WTC11 (cell line): ENCODE results near the gene GLTPD2. TPM values are rescaled to one million over a fixed set of nuclear protein-coding genes. Genes with fewer than 3 reads are reported as not detected.

Source experiments
- ATAC-seq: fragments of 200-7000 bp; cut with Tn5 transposase; 2 replicates; pipeline ENCODE4 v1.10.0; 2021; ENCODE audit warnings: mild to moderate bottlenecking, moderate library complexity
- CTCF ChIA-PET: fragments of 300-600 bp; sonication (Branson Sonifier 250); formaldehyde crosslinking; loops from one replicate; lab custom pipeline; 2021; ENCODE audit warnings: antibody characterized with exemption; lab: Charles Lee
- POLR2A ChIA-PET: fragments of 350-600 bp; sonication (Branson Sonifier 250); formaldehyde crosslinking; loops from one replicate; lab custom pipeline; 2021; ENCODE audit warnings: antibody characterized with exemption; lab: Charles Lee
- DNase-seq: peaks from one replicate; pipeline ENCODE4 v3.0.0; 2021; ENCODE audit warnings: low spot score
- H3K27ac Mint-ChIP-seq: 2 replicates; pipeline ENCODE4 v1.8.0; 2021; ENCODE audit warnings: mixed read lengths
- H3K27me3 Mint-ChIP-seq: 2 replicates; pipeline ENCODE4 v1.8.0; 2021; ENCODE audit warnings: low read depth, mild to moderate bottlenecking, moderate library complexity, mixed read lengths
- H3K36me3 Mint-ChIP-seq: 2 replicates; pipeline ENCODE4 v1.8.0; 2021; ENCODE audit warnings: mixed read lengths
- H3K4me1 Mint-ChIP-seq: 2 replicates; pipeline ENCODE4 v1.8.0; 2022; ENCODE audit warnings: mixed read lengths
- H3K4me3 Mint-ChIP-seq: 2 replicates; pipeline ENCODE4 v1.8.0; 2021; ENCODE audit warnings: mild to moderate bottlenecking, moderate library complexity, mixed read lengths
- H3K9me3 Mint-ChIP-seq: 2 replicates; pipeline ENCODE4 v1.8.0; 2021; ENCODE audit warnings: mixed read lengths
- ARID4B ChIP-seq: sonication (generic); formaldehyde crosslinking; IDR thresholded peaks from 2 replicates; pipeline ENCODE4 v1.8.0; 2023; ENCODE audit warnings: missing genetic modification reagents, mild to moderate bottlenecking, borderline replicate concordance
- ATF1 ChIP-seq: sonication (generic); formaldehyde crosslinking; IDR thresholded peaks from 2 replicates; pipeline ENCODE4 v1.8.1; 2023; ENCODE audit warnings: mild to moderate bottlenecking, moderate library complexity, missing genetic modification reagents
- ATF6 ChIP-seq: sonication (generic); formaldehyde crosslinking; IDR thresholded peaks from 2 replicates; pipeline ENCODE4 v1.8.1; 2023; ENCODE audit warnings: mild to moderate bottlenecking, missing genetic modification reagents
- CREB1 ChIP-seq: sonication (generic); formaldehyde crosslinking; IDR thresholded peaks from 2 replicates; pipeline ENCODE4 v1.8.0; 2023; ENCODE audit warnings: mild to moderate bottlenecking, missing genetic modification reagents
- CREM ChIP-seq: sonication (generic); formaldehyde crosslinking; IDR thresholded peaks from 2 replicates; pipeline ENCODE4 v1.8.1; 2022; ENCODE audit warnings: mild to moderate bottlenecking, missing genetic modification reagents, moderate library complexity
- CTCF ChIP-seq: fragments of 200-600 bp; IDR thresholded peaks from 2 replicates; pipeline ENCODE4 v1.8.0; 2022; ENCODE audit warnings: antibody characterized with exemption
- ESRRA ChIP-seq: sonication (generic); formaldehyde crosslinking; IDR thresholded peaks from 2 replicates; pipeline ENCODE4 v1.8.1; 2022; ENCODE audit warnings: mild to moderate bottlenecking, missing genetic modification reagents, borderline replicate concordance
- FOXK1 ChIP-seq: sonication (generic); formaldehyde crosslinking; IDR thresholded peaks from 2 replicates; pipeline ENCODE4 v1.8.0; 2022; ENCODE audit warnings: mild to moderate bottlenecking, moderate library complexity, missing genetic modification reagents
- FOXP1 ChIP-seq: sonication (generic); formaldehyde crosslinking; IDR thresholded peaks from 2 replicates; pipeline ENCODE4 v1.8.0; 2022; ENCODE audit warnings: missing genetic modification reagents, mild to moderate bottlenecking, moderate library complexity, borderline replicate concordance
- HMGXB4 ChIP-seq: sonication (generic); formaldehyde crosslinking; IDR thresholded peaks from 2 replicates; pipeline ENCODE4 v1.8.1; 2023; ENCODE audit warnings: mild to moderate bottlenecking, moderate library complexity, missing genetic modification reagents
- KAT7 ChIP-seq: sonication (generic); formaldehyde crosslinking; IDR thresholded peaks from 2 replicates; pipeline ENCODE4 v1.8.1; 2023; ENCODE audit warnings: missing genetic modification reagents, mild to moderate bottlenecking, borderline replicate concordance
- NR2C2 ChIP-seq: sonication (generic); formaldehyde crosslinking; IDR thresholded peaks from 2 replicates; pipeline ENCODE4 v1.8.0; 2022; ENCODE audit warnings: mild to moderate bottlenecking, missing genetic modification reagents
- OVOL2 ChIP-seq: fragments of 250-450 bp; sonication (Bioruptor Pico); IDR thresholded peaks from 2 replicates; pipeline ENCODE4 v1.9.0; 2021; ENCODE audit warnings: mild to moderate bottlenecking, borderline replicate concordance
- RELA ChIP-seq: sonication (generic); formaldehyde crosslinking; IDR thresholded peaks from 2 replicates; pipeline ENCODE4 v1.8.1; 2022; ENCODE audit warnings: missing genetic modification reagents, mild to moderate bottlenecking, borderline replicate concordance
- TEAD4 ChIP-seq: sonication (generic); formaldehyde crosslinking; IDR thresholded peaks from 2 replicates; pipeline ENCODE4 v1.8.0; 2022; ENCODE audit warnings: mild to moderate bottlenecking, missing genetic modification reagents
- ZNF138 ChIP-seq: sonication (generic); formaldehyde crosslinking; conservative IDR thresholded peaks from 2 replicates; pipeline ENCODE4 v1.8.1; 2022; ENCODE audit warnings: mild to moderate bottlenecking, moderate library complexity, missing genetic modification reagents
- ZNF219 ChIP-seq: sonication (generic); formaldehyde crosslinking; IDR thresholded peaks from 2 replicates; pipeline ENCODE4 v1.8.0; 2023; ENCODE audit warnings: missing genetic modification reagents, mild to moderate bottlenecking, borderline replicate concordance
- ZNF232 ChIP-seq: sonication (generic); formaldehyde crosslinking; IDR thresholded peaks from 2 replicates; pipeline ENCODE4 v1.8.0; 2022; ENCODE audit warnings: mild to moderate bottlenecking, missing genetic modification reagents
- ZNF317 ChIP-seq: sonication (generic); formaldehyde crosslinking; IDR thresholded peaks from 2 replicates; pipeline ENCODE4 v1.8.1; 2023; ENCODE audit warnings: low read depth, mild to moderate bottlenecking, moderate library complexity, missing genetic modification reagents, borderline replicate concordance
- ZNF423 ChIP-seq: fragments of 250-450 bp; sonication (Bioruptor Pico); IDR thresholded peaks from 2 replicates; pipeline ENCODE4 v2.1.2; 2022; ENCODE audit warnings: mild to moderate bottlenecking, moderate library complexity
- total RNA-seq: library from RNA; stranded (reverse); gene quantifications from 3 replicates; pipeline ENCODE4 v1.2.3, GENCODE V29; 2021

The GLTPD2 gene
- total RNA-seq, 1 experiment from 2014 or later, result not detected

GRCh38 chr17:4822835-4823234 lies 34.1 kb downstream of the GLTPD2 start:
- H3K4me1 Mint-ChIP-seq, result no peaks in the 10 kb centered on the region
- peak overlapping the region; percentile 49; the same call in 1 of the 2 replicates for H3K27ac Mint-ChIP-seq
- H3K9me3 Mint-ChIP-seq, result no peaks in the 10 kb centered on the region
- no peak overlapping the region for H3K4me3 Mint-ChIP-seq
- ChIA-PET CTCF (interaction anchor here (0.9 to 1.8 kb wide), 3 partner anchors 36 to 112 kb away, joined by 3 to 4 read pairs (median 4); partner anchors contain the start of gene ARRB2), POLR2A (no interaction called here)
- no peak for DNase-seq
- no peak for ATAC-seq
- TF ChIP-seq ESRRA (no peak), ZNF232 (CRISPR knock-in tag) (no peak), HMGXB4 (CRISPR knock-in tag) (no peak), CREM (CRISPR knock-in tag) (no peak), ZNF317 (CRISPR knock-in tag) (no peak), KAT7 (no peak), OVOL2 (no peak), CTCF (no peak), TEAD4 (CRISPR knock-in tag) (no peak), CREB1 (no peak), NR2C2 (CRISPR knock-in tag) (no peak), ATF6 (CRISPR knock-in tag) (no peak), ATF1 (CRISPR knock-in tag) (no peak), FOXK1 (CRISPR knock-in tag) (no peak), ZNF138 (CRISPR knock-in tag) (no peak), ZNF423 (CRISPR knock-in tag) (no peak), FOXP1 (CRISPR knock-in tag) (no peak), ARID4B (CRISPR knock-in tag) (no peak), ZNF219 (CRISPR knock-in tag) (no peak), RELA (CRISPR knock-in tag) (no peak)
- H3K36me3 Mint-ChIP-seq, result peaks cover 8% of the 10 kb centered on the region
- no peaks in the 10 kb centered on the region for H3K27me3 Mint-ChIP-seq
